GM23248 (cell line): ENCODE data around the gene ZNF33B. TPM values are rescaled to one million over a fixed set of nuclear protein-coding genes. Genes with fewer than 3 reads are reported as not detected.
A peak's percentile ranks its signal among the peaks of the same experiment; 100 is the strongest.

Source experiments
- DNase-seq: peaks from one replicate; pipeline ENCODE4 v3.0.0-alpha.2; 2015
- H2AFZ ChIP-seq: fragments of 200-600 bp; sonication (generic); 2 replicates; pipeline ENCODE4 v1.6.1; 2016; ENCODE audit warnings: antibody characterized with exemption
- H3F3A ChIP-seq: fragments of 200-600 bp; sonication (generic); 2 replicates; pipeline ENCODE4 v1.6.1; 2016; ENCODE audit warnings: mild to moderate bottlenecking, antibody characterized with exemption, mixed run types; ENCODE audit not compliant: insufficient read depth
- H3K27ac ChIP-seq: fragments of 200-600 bp; sonication (generic); 2 replicates; pipeline ENCODE4 v1.5.1; 2016; ENCODE audit warnings: mild to moderate bottlenecking
- H3K27me3 ChIP-seq: fragments of 200-600 bp; sonication (generic); replicated peaks from 2 replicates; pipeline ENCODE4 v1.6.1; 2016; ENCODE audit warnings: mild to moderate bottlenecking; ENCODE audit not compliant: insufficient read depth
- H3K36me3 ChIP-seq: fragments of 200-600 bp; sonication (generic); 2 replicates; pipeline ENCODE4 v1.6.1; 2016; ENCODE audit warnings: low read depth, mild to moderate bottlenecking
- H3K4me1 ChIP-seq: fragments of 200-600 bp; sonication (generic); 2 replicates; pipeline ENCODE4 v1.6.1; 2016; ENCODE audit warnings: mild to moderate bottlenecking; ENCODE audit not compliant: insufficient read depth
- H3K4me2 ChIP-seq: fragments of 200-600 bp; sonication (generic); one replicate; pipeline ENCODE4 v1.6.1; 2016; ENCODE audit warnings: mild to moderate bottlenecking; ENCODE audit not compliant: unreplicated experiment
- H3K4me3 ChIP-seq: fragments of 200-600 bp; sonication (generic); 2 replicates; pipeline ENCODE4 v1.5.1; 2016; ENCODE audit warnings: mild to moderate bottlenecking
- H3K79me2 ChIP-seq: fragments of 200-600 bp; sonication (generic); 2 replicates; pipeline ENCODE4 v1.6.1; 2016; ENCODE audit warnings: mild to moderate bottlenecking; ENCODE audit not compliant: insufficient read depth
- H3K9ac ChIP-seq: fragments of 200-600 bp; sonication (generic); 2 replicates; pipeline ENCODE4 v1.6.1; 2016; ENCODE audit warnings: mild to moderate bottlenecking
- H3K9me2 ChIP-seq: fragments of 200-600 bp; sonication (generic); 2 replicates; pipeline ENCODE4 v1.6.1; 2016; ENCODE audit warnings: mixed run types, mild to moderate bottlenecking, moderate library complexity; ENCODE audit not compliant: insufficient read depth
- H3K9me3 ChIP-seq: fragments of 200-600 bp; sonication (generic); one replicate; pipeline ENCODE4 v1.6.1; 2017; ENCODE audit warnings: low read depth
- H4K20me1 ChIP-seq: fragments of 200-600 bp; sonication (generic); 2 replicates; pipeline ENCODE4 v1.6.0; 2016; ENCODE audit not compliant: insufficient read depth
- EZH2 ChIP-seq: fragments of 200-600 bp; sonication (generic); IDR thresholded peaks from 2 replicates; pipeline ENCODE4 v1.6.1; 2018; ENCODE audit warnings: antibody characterized with exemption, mild to moderate bottlenecking; ENCODE audit not compliant: insufficient read depth, poor library complexity, severe bottlenecking
- EZH2phosphoT487 ChIP-seq: fragments of 200-600 bp; sonication (generic); IDR thresholded peaks from 2 replicates; pipeline ENCODE4 v1.6.1; 2018; ENCODE audit warnings: antibody characterized with exemption, moderate library complexity, mild to moderate bottlenecking, low read depth; ENCODE audit not compliant: insufficient read depth
- WGBS, 2 experiments: methylation state at CpG; one replicate each; pipeline ENCODE4 v1.1.6; 2015 to 2017; ENCODE audit warnings: low lambda C conversion rate in 2 of 2, low coverage in 1 of 2; ENCODE audit errors: missing lambda C conversion rate in 2 of 2; 5-methylcytosine and 5-hydroxymethylcytosine counted together
- in situ Hi-C: fragments of 300-500 bp; cut with MboI; formaldehyde crosslinking; loops from 2 replicates; pipeline ENCODE4 v1.15.0; 2020
- polyA plus RNA-seq: library from polyadenylated mRNA; unstranded; fragments of >200 nt; fragmentation: Nextera tagmentation; extraction: Ambion mirVana; gene quantifications from 2 replicates; pipeline ENCODE4 v1.2.1, GENCODE V29; 2016
- total RNA-seq: library from RNA; depleted of rRNA; stranded (reverse); fragments of >200 nt; shearing (Covaris generic); gene quantifications from 2 replicates; pipeline ENCODE4 v1.2.3, GENCODE V29; 2014

Gene ZNF33B
- total and polyA plus RNA-seq, 2 experiments from 2014 or later = 1.9 to 2.5 TPM

DNA sequence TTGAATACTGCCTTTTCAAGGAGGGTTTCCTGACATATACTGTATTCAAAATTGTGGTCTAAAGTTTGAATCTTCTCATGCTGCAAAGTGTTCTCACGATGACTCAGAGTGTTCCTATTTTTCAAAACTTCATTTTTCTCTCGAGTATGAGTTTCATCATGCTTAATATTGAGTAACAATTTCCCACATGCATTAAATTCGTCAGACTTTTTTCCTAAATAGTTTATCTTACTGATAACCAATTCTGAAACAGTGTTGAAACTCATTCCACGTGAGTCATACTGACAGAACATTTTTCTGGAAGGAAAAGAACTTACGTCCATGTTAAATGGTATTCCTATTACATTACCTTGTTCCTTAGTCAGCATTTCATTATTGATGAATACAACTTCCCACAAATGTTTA is 44.1 kb downstream of the ZNF33B start:
- 62% methylated on average over 5 of the region's 5 CpGs for WGBS, 2 experiments
- no peak for TF ChIP-seq EZH2
- no peak for TF ChIP-seq EZH2phosphoT487

DNA sequence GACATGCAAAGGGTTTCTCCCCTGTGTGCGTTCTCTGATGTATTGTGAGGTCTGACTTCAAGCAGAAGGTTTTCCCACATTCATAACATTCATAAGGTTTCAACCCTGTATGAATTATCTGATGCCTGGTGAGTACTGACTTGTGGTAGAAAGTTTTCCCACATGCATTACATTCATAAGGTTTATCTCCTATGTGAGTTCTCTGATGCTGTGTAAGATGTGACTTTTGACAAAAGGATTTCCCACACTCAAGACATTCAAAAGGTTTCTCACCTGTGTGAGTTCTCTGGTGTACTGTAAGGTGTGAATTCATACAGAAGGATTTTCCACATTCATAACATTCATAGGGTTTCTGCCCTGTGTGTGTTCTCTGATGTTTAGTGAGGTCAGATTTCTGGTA is 45.1 kb downstream of the ZNF33B start:
- in situ Hi-C loops = no loop called here
- WGBS, 2 experiments = 96 to 100% methylated on average over 1 of the region's 1 CpG
- H3K9me2 ChIP-seq = no peaks in the 10 kb centered on the region
- no peaks in the 10 kb centered on the region for H3K27me3 ChIP-seq
- H3K36me3 ChIP-seq = peaks cover 18% of the 10 kb centered on the region; the same call in 1 of the 2 replicates
- H3K4me3 ChIP-seq = no peak overlapping the region
- DNase-seq = no peak
- no peaks in the 10 kb centered on the region for H3F3A ChIP-seq
- H3K27ac ChIP-seq = no peak overlapping the region
- no peak overlapping the region for H2AFZ ChIP-seq
- H3K79me2 ChIP-seq = no peaks in the 10 kb centered on the region
- no peak overlapping the region for H3K9ac ChIP-seq
- no peaks in the 10 kb centered on the region for H3K9me3 ChIP-seq
- no peak overlapping the region for H3K4me2 ChIP-seq
- H4K20me1 ChIP-seq = no peaks in the 10 kb centered on the region
- TF ChIP-seq EZH2phosphoT487 (no peak), EZH2 (no peak)
- no peaks in the 10 kb centered on the region for H3K4me1 ChIP-seq

More for the DNA sequence above, 44.1 kb downstream of the ZNF33B start:
- peaks cover 18% of the 10 kb centered on the region; the same call in 1 of the 2 replicates for H3K36me3 ChIP-seq
- H3K79me2 ChIP-seq = no peaks in the 10 kb centered on the region
- in situ Hi-C loops = no loop called here
- H3K9me2 ChIP-seq = no peaks in the 10 kb centered on the region
- H3K4me1 ChIP-seq = no peaks in the 10 kb centered on the region
- no peak overlapping the region for H3K4me3 ChIP-seq
- no peak overlapping the region for H3K4me2 ChIP-seq
- no peak overlapping the region for H3K27ac ChIP-seq
- no peaks in the 10 kb centered on the region for H3K9me3 ChIP-seq
- H3K9ac ChIP-seq = no peak overlapping the region
- H3K27me3 ChIP-seq = no peaks in the 10 kb centered on the region
- no peaks in the 10 kb centered on the region for H3F3A ChIP-seq
- H2AFZ ChIP-seq = no peak overlapping the region
- H4K20me1 ChIP-seq = no peaks in the 10 kb centered on the region
- peak; percentile 13 for DNase-seq

DNA sequence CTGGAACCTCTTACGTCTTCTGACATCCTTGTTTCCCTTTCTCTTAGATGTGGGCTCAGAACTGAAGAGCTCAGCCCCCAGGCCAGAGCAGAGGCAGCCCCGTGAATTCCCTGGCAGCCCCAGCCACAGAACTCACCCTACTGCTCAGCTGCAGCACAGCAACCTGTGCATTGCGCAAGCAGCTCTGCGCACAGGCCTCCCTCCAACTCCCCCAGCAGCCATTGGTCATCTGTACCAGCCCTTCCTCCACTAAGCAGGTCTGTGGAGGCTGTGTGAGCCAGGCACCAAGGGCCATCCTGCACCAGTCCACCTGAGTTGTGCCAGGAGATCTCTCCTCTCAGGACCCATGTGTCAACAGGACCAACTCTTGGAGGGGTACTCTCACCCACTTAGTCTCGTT is 54.5 kb downstream of the ZNF33B start:
- Histone ChIP-seq H3K9me2 (no peaks in the 10 kb centered on the region), H3K27ac (no peak overlapping the region), H3K9me3 (no peaks in the 10 kb centered on the region), H2AFZ (no peak overlapping the region), H3K36me3 (no peaks in the 10 kb centered on the region), H3K27me3 (no peaks in the 10 kb centered on the region), H3K9ac (no peak overlapping the region), H3K4me1 (no peaks in the 10 kb centered on the region), H3K4me3 (no peak overlapping the region), H3F3A (no peaks in the 10 kb centered on the region), H3K79me2 (no peaks in the 10 kb centered on the region), H4K20me1 (no peaks in the 10 kb centered on the region), H3K4me2 (no peak overlapping the region)
- 32 to 37% methylated on average over 5 of the region's 5 CpGs for WGBS, 2 experiments
- TF ChIP-seq EZH2 (no peak), EZH2phosphoT487 (no peak)
- DNase-seq = no peak
- in situ Hi-C loops = no loop called here

DNA sequence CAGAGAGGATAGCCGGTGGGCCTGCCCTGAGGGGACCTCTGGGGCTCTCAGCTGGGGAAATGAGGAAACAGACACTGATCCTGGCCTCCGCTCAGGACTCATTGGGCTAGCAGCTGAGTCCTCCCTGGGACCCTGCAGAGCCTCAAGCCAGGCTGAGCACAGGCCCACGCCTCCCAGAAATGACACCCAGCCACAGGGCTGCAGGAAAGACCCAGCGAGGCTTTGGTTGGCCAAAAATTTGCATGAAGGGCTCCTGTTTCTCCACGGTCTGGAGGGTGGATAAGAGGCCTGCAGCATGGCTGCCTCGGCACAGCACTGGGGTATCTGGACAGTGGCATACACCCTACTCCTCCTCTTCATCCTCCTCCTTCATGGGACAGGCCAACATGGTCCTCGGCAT is 60.4 kb downstream of the ZNF33B start:
- TF ChIP-seq EZH2phosphoT487 (no peak), EZH2 (no peak)
- H2AFZ ChIP-seq = no peak overlapping the region
- no peak for DNase-seq
- H3K27me3 ChIP-seq = no peaks in the 10 kb centered on the region
- no peaks in the 10 kb centered on the region for H3K36me3 ChIP-seq
- no peaks in the 10 kb centered on the region for H3F3A ChIP-seq
- H3K27ac ChIP-seq = no peak overlapping the region
- no peaks in the 10 kb centered on the region for H4K20me1 ChIP-seq
- H3K4me2 ChIP-seq = no peak overlapping the region
- in situ Hi-C loops = no loop called here
- H3K4me3 ChIP-seq = no peak overlapping the region
- H3K9me3 ChIP-seq = no peaks in the 10 kb centered on the region
- no peaks in the 10 kb centered on the region for H3K4me1 ChIP-seq
- H3K79me2 ChIP-seq = no peaks in the 10 kb centered on the region
- WGBS, 2 experiments = 18 to 35% methylated on average over 6 to 7 of the region's 7 CpGs
- no peak overlapping the region for H3K9ac ChIP-seq
- no peaks in the 10 kb centered on the region for H3K9me2 ChIP-seq

DNA sequence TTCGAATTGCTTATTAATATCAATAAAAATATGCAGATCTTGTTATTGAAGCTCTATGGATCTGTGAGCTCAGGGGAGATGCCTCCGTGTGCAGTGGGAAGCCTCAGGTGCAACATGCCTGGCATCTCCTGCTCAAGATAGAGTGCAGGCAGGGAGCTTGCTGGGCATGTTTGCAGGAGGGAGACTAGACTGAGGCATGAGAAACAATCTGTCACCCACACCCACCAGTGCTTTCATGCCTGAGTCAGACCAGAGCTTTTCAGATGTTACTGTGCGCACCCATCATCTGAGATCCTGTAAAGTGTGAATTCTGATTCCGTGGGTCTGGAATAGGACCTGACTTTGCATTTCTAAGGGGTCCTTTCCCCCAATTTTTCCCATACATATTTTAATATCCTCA is 62.0 kb downstream of the ZNF33B start:
- H3K4me1 ChIP-seq = no peaks in the 10 kb centered on the region
- H3F3A ChIP-seq = no peaks in the 10 kb centered on the region
- H3K4me2 ChIP-seq = no peak overlapping the region
- H3K79me2 ChIP-seq = no peaks in the 10 kb centered on the region
- H3K27me3 ChIP-seq = no peaks in the 10 kb centered on the region
- no peak overlapping the region for H3K27ac ChIP-seq
- TF ChIP-seq EZH2phosphoT487 (no peak), EZH2 (no peak)
- no peak overlapping the region for H2AFZ ChIP-seq
- H3K4me3 ChIP-seq = no peak overlapping the region
- in situ Hi-C loops = no loop called here
- no peaks in the 10 kb centered on the region for H3K36me3 ChIP-seq
- no peaks in the 10 kb centered on the region for H3K9me2 ChIP-seq
- H3K9me3 ChIP-seq = no peaks in the 10 kb centered on the region
- H4K20me1 ChIP-seq = no peaks in the 10 kb centered on the region
- no peak for DNase-seq
- WGBS, 2 experiments = 60 to 65% methylated on average over 4 of the region's 4 CpGs
- H3K9ac ChIP-seq = no peak overlapping the region
